Neural crest cell (in vitro differentiated cells): Measurements from ENCODE around the gene SHROOM3. TPM values are rescaled to one million over a fixed set of nuclear protein-coding genes. Genes with fewer than 3 reads are reported as not detected.

Source experiments
- DNase-seq: peaks from one replicate; pipeline ENCODE4 v3.0.0; 2021; ENCODE audit warnings: low read depth, mixed read lengths, low spot score
- H3K27ac Mint-ChIP-seq: one replicate; pipeline ENCODE4 v1.8.0; 2021; ENCODE audit warnings: mild to moderate bottlenecking, mixed read lengths; ENCODE audit not compliant: unreplicated experiment
- H3K27me3 Mint-ChIP-seq: 2 replicates; pipeline ENCODE4 v1.8.0; 2021; ENCODE audit warnings: low read depth, mild to moderate bottlenecking, mixed read lengths
- H3K36me3 Mint-ChIP-seq: 2 replicates; pipeline ENCODE4 v1.8.0; 2021; ENCODE audit warnings: low read depth, mild to moderate bottlenecking, mixed read lengths
- H3K4me1 Mint-ChIP-seq: 2 replicates; pipeline ENCODE4 v1.8.0; 2021; ENCODE audit warnings: mixed read lengths
- H3K4me3 Mint-ChIP-seq: one replicate; pipeline ENCODE4 v1.8.0; 2021; ENCODE audit warnings: mild to moderate bottlenecking, mixed read lengths
- H3K9me3 Mint-ChIP-seq: 2 replicates; pipeline ENCODE4 v1.8.0; 2021; ENCODE audit warnings: mixed read lengths
- microRNA-seq: library from miRNA; unstranded; fragments of <30 nt; microRNA quantifications from one replicate; pipeline ENCODE4, GENCODE V29; 2020
- total RNA-seq: library from RNA; stranded (reverse); gene quantifications from 2 replicates; pipeline ENCODE4 v1.2.1, GENCODE V29; 2021
- TF ChIP-seq, protein P1 (sequence below): fragments of 200-600 bp; sonication (generic); conservative IDR thresholded peaks from 2 replicates; pipeline ENCODE4 v1.5.0; 2021; ENCODE audit warnings: antibody characterized with exemption, mild to moderate bottlenecking

The SHROOM3 gene
- total RNA-seq, 1 donor from 2014 or later = 40.1 TPM

DNA sequence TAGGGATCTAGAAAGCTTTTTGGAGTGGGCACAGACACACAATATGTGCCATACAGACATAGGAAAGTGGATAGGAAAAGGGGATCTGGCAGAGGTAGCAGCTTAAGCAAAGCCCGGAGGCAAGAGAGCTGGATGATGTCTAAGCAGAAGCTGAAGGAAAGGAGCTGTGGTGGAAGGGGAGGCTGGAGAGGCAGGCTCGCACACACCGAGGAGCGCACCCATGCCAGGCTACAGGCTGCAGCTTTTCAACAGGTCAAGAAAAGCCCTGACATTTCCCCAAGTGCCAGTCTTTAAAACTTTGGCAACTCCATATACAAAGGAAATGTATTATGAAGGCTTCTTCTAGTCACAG lies 395.6 kb downstream of the SHROOM3 start:
- H3K9me3 Mint-ChIP-seq = peaks cover 2% of the 10 kb centered on the region
- peak overlapping the region; percentile 91 for H3K27ac Mint-ChIP-seq
- no peaks in the 10 kb centered on the region for H3K27me3 Mint-ChIP-seq
- DNase-seq = no peak
- TF ChIP-seq, protein P1, sequence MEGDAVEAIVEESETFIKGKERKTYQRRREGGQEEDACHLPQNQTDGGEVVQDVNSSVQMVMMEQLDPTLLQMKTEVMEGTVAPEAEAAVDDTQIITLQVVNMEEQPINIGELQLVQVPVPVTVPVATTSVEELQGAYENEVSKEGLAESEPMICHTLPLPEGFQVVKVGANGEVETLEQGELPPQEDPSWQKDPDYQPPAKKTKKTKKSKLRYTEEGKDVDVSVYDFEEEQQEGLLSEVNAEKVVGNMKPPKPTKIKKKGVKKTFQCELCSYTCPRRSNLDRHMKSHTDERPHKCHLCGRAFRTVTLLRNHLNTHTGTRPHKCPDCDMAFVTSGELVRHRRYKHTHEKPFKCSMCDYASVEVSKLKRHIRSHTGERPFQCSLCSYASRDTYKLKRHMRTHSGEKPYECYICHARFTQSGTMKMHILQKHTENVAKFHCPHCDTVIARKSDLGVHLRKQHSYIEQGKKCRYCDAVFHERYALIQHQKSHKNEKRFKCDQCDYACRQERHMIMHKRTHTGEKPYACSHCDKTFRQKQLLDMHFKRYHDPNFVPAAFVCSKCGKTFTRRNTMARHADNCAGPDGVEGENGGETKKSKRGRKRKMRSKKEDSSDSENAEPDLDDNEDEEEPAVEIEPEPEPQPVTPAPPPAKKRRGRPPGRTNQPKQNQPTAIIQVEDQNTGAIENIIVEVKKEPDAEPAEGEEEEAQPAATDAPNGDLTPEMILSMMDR = no peak
- peaks cover 29% of the 10 kb centered on the region for H3K4me1 Mint-ChIP-seq
- H3K4me3 Mint-ChIP-seq = peak overlapping the region; percentile 36
- peaks cover 2% of the 10 kb centered on the region for H3K36me3 Mint-ChIP-seq

GRCh38 chr4:76830964-76831703 lies 396.1 kb downstream of the SHROOM3 start:
- peaks cover 2% of the 10 kb centered on the region for H3K9me3 Mint-ChIP-seq
- peaks cover 2% of the 10 kb centered on the region for H3K36me3 Mint-ChIP-seq
- no peaks in the 10 kb centered on the region for H3K27me3 Mint-ChIP-seq
- peaks cover 29% of the 10 kb centered on the region for H3K4me1 Mint-ChIP-seq
- TF ChIP-seq, protein P1 = no peak
- H3K4me3 Mint-ChIP-seq = peak overlapping the region; percentile 36
- peak overlapping the region; percentile 91 for H3K27ac Mint-ChIP-seq
- no peak for DNase-seq

GRCh38 chr4:76831711-76832373 lies 396.8 kb downstream of the SHROOM3 start:
- Mint-ChIP-seq H3K27me3 (no peaks in the 10 kb centered on the region), H3K4me3 (no peak overlapping the region), H3K27ac (peak overlapping the region; percentile 16), H3K9me3 (peaks cover 2% of the 10 kb centered on the region), H3K4me1 (peaks cover 33% of the 10 kb centered on the region), H3K36me3 (peaks cover 2% of the 10 kb centered on the region)
- TF ChIP-seq, protein P1 = no peak
- DNase-seq = no peak

Small RNA genes lying within 50 kb of the gene (microRNA-seq; reads per million reads assigned to microRNA genes)
- gene MIR4450 (1.8 reads per million), gene MIR548AH (333 reads per million, percentile 72 among the genes with 10 or more reads in this experiment)

Other genes starting within 250 kb of the SHROOM3 start
- gene SCARB2, start 221.4 kb upstream of the SHROOM3 start, total RNA-seq = 60.0 and 60.8 TPM in 2 replicates
- gene FAM47E, start 183.5 kb upstream of the SHROOM3 start, total RNA-seq = 1.4 and 1.6 TPM in 2 replicates
- 0.47 and 0.57 TPM in 2 replicates for gene STBD1, start 128.5 kb upstream of the SHROOM3 start, total RNA-seq
- not detected in 2 replicates for gene CCDC158, start 14.1 kb upstream of the SHROOM3 start, total RNA-seq